IMR-90 (cell line): ENCODE data around the gene SYAP1. TPM values are rescaled to one million over a fixed set of nuclear protein-coding genes. Genes with fewer than 3 reads are reported as not detected.

Experiments
- ATAC-seq: fragments of 200-7000 bp; cut with Tn5 transposase; 2 replicates; pipeline ENCODE4 v1.9.1; 2020; ENCODE audit warnings: low read depth, mild to moderate bottlenecking, moderate library complexity
- BruUV-seq: library from RNA; stranded (reverse); fragments of 400-500 nt; replicated peaks from 2 replicates; lab custom pipeline; 2021; lab: Mats Ljungman, UMichigan
- CTCF ChIA-PET: fragments of 300-600 bp; formaldehyde crosslinking; extraction: SDS; loops from one replicate; lab custom pipeline; 2021; ENCODE audit warnings: antibody characterized with exemption; lab: Yijun Ruan, JAX
- POLR2A ChIA-PET: fragments of 300-600 bp; sonication (Branson Sonifier 250); formaldehyde crosslinking; loops from one replicate; lab custom pipeline; 2022; ENCODE audit warnings: antibody characterized with exemption; ENCODE audit not compliant: unreplicated experiment; lab: Charles Lee
- DNase-seq: peaks from one replicate; pipeline ENCODE4 v3.0.0; 2013
- H2AFZ ChIP-seq: replicated peaks from 2 replicates; pipeline ENCODE3; 2013; ENCODE audit warnings: low read length, mild to moderate bottlenecking; ENCODE audit not compliant: poor library complexity
- H2AK5ac ChIP-seq: 2 replicates; pipeline ENCODE4 v1.6.1; 2013; ENCODE audit warnings: low read depth, low read length, inconsistent platforms
- H2AK9ac ChIP-seq: replicated peaks from 2 replicates; pipeline ENCODE3; 2013; ENCODE audit warnings: mild to moderate bottlenecking, low read depth, low read length, moderate library complexity; ENCODE audit not compliant: poor library complexity
- H2BK120ac ChIP-seq: 2 replicates; pipeline ENCODE4 v1.6.1; 2013; ENCODE audit warnings: low read depth, low read length, inconsistent platforms
- H2BK15ac ChIP-seq: 3 replicates; pipeline ENCODE4 v1.6.1; 2013; ENCODE audit warnings: low read depth, low read length, inconsistent platforms
- H2BK20ac ChIP-seq: 2 replicates; pipeline ENCODE4 v1.6.1; 2013; ENCODE audit warnings: low read depth, mild to moderate bottlenecking, inconsistent platforms, low read length, moderate library complexity
- H2BK5ac ChIP-seq: 2 replicates; pipeline ENCODE4 v1.6.1; 2013; ENCODE audit warnings: mild to moderate bottlenecking, low read depth, low read length, inconsistent platforms; ENCODE audit not compliant: poor library complexity, severe bottlenecking
- H3K14ac ChIP-seq: replicated peaks from 2 replicates; pipeline ENCODE4 v1.6.1; 2013; ENCODE audit warnings: low read depth, low read length, inconsistent platforms
- H3K18ac ChIP-seq: 2 replicates; pipeline ENCODE4 v1.6.1; 2013; ENCODE audit warnings: low read depth, low read length, control low read depth
- H3K23ac ChIP-seq: 2 replicates; pipeline ENCODE4 v1.6.1; 2013; ENCODE audit warnings: low read depth, low read length, inconsistent platforms
- H3K27ac ChIP-seq: 2 replicates; pipeline ENCODE4 v1.5.1; 2013; ENCODE audit warnings: mild to moderate bottlenecking, control low read depth, low read length; ENCODE audit not compliant: insufficient read depth
- H3K27me3 ChIP-seq: 2 replicates; pipeline ENCODE4 v1.6.1; 2013; ENCODE audit warnings: low read length; ENCODE audit not compliant: control insufficient read depth, insufficient read depth
- H3K36me3 ChIP-seq: 2 replicates; pipeline ENCODE4 v1.6.1; 2013; ENCODE audit warnings: low read length, mixed read lengths; ENCODE audit not compliant: control insufficient read depth, insufficient read depth
- H3K4ac ChIP-seq: 2 replicates; pipeline ENCODE4 v1.6.1; 2013; ENCODE audit warnings: low read depth, low read length, inconsistent platforms
- H3K4me1 ChIP-seq: 2 replicates; pipeline ENCODE4 v1.6.1; 2013; ENCODE audit warnings: low read length, mixed read lengths; ENCODE audit not compliant: control insufficient read depth, insufficient read depth
- H3K4me2 ChIP-seq: 2 replicates; pipeline ENCODE4 v1.6.1; 2013; ENCODE audit warnings: low read depth, mild to moderate bottlenecking, control low read depth, low read length, moderate library complexity
- H3K4me3 ChIP-seq: 2 replicates; pipeline ENCODE4 v1.5.1; 2013; ENCODE audit warnings: low read depth, mild to moderate bottlenecking, control low read depth, low read length, moderate library complexity; ENCODE audit not compliant: insufficient read depth
- H3K56ac ChIP-seq: 2 replicates; pipeline ENCODE4 v1.6.1; 2013; ENCODE audit warnings: low read length, inconsistent platforms; ENCODE audit not compliant: insufficient read depth; ENCODE audit errors: extremely low read depth
- H3K79me1 ChIP-seq, 2 experiments: 2 replicates each; pipeline ENCODE4 v1.6.1; 2013; ENCODE audit warnings: low read length in 2 of 2, inconsistent platforms in 1 of 2, low read depth in 1 of 2
- H3K9ac ChIP-seq: 2 replicates; pipeline ENCODE4 v1.6.1; 2013; ENCODE audit warnings: low read depth, low read length, control low read depth
- H3K9me1 ChIP-seq: 2 replicates; pipeline ENCODE4 v1.6.1; 2013; ENCODE audit warnings: low read length, inconsistent platforms; ENCODE audit not compliant: insufficient read depth
- H3K9me3 ChIP-seq: 2 replicates; pipeline ENCODE4 v1.6.1; 2013; ENCODE audit warnings: low read length; ENCODE audit not compliant: control insufficient read depth, insufficient read depth
- H4K20me1 ChIP-seq: 2 replicates; pipeline ENCODE4 v1.6.1; 2013; ENCODE audit warnings: low read length, inconsistent platforms; ENCODE audit not compliant: insufficient read depth
- H4K5ac ChIP-seq: 2 replicates; pipeline ENCODE4 v1.6.1; 2013; ENCODE audit warnings: mild to moderate bottlenecking, low read depth, low read length, control low read depth
- H4K8ac ChIP-seq, 2 experiments: 2 replicates each; pipeline ENCODE4 v1.6.1; 2013; ENCODE audit warnings: low read depth in 2 of 2, low read length in 2 of 2, control low read depth in 1 of 2, inconsistent platforms in 1 of 2
- H4K91ac ChIP-seq: 2 replicates; pipeline ENCODE4 v1.6.1; 2013; ENCODE audit warnings: low read depth, low read length, inconsistent platforms; ENCODE audit not compliant: insufficient read depth
- CEBPB ChIP-seq: IDR thresholded peaks from 2 replicates; pipeline ENCODE4 v1.6.1; 2012; ENCODE audit warnings: low read depth, low read length, improper control_type of control experiment
- CHD1 ChIP-seq: IDR thresholded peaks from 2 replicates; pipeline ENCODE4 v1.6.1; 2012; ENCODE audit warnings: low read depth, low read length, improper control_type of control experiment
- FOS ChIP-seq: fragments of 150-350 bp; IDR thresholded peaks from 2 replicates; pipeline ENCODE4 v1.6.1; 2016; ENCODE audit warnings: low read depth, low read length
- MAZ ChIP-seq: IDR thresholded peaks from 2 replicates; pipeline ENCODE4 v1.6.1; 2012; ENCODE audit warnings: low read depth, mild to moderate bottlenecking, low read length, improper control_type of control experiment, moderate library complexity, borderline replicate concordance
- POLR2A ChIP-seq: IDR thresholded peaks from 2 replicates; pipeline ENCODE4 v1.6.1; 2012; ENCODE audit warnings: mild to moderate bottlenecking, low read depth, low read length
- RAD21 ChIP-seq: IDR thresholded peaks from 2 replicates; pipeline ENCODE4 v1.6.1; 2012; ENCODE audit warnings: low read length, improper control_type of control experiment
- RFX5 ChIP-seq: IDR thresholded peaks from 2 replicates; pipeline ENCODE4 v1.8.0; 2012; ENCODE audit warnings: low read depth, mild to moderate bottlenecking, low read length, moderate library complexity
- WGBS, 2 experiments: methylation state at CpG; one replicate each; pipeline versions ENCODE4 v1.1.5 to v1.1.7; 2013; ENCODE audit warnings: missing lambda C conversion rate in 2 of 2; ENCODE audit not compliant: insufficient read length in 1 of 2; ENCODE audit errors: extremely low coverage in 2 of 2; 5-methylcytosine and 5-hydroxymethylcytosine counted together
- dilution Hi-C: fragments of 300-500 bp; cut with HindIII; formaldehyde crosslinking; loops from one replicate; pipeline ENCODE4 v1.14.3; 2018; ENCODE audit warnings: low sequenced_read_pairs; ENCODE audit not compliant: unreplicated experiment
- in situ Hi-C: fragments of 300-500 bp; cut with MboI; formaldehyde crosslinking; loops from 3 replicates; pipeline ENCODE4 v1.14.3; 2019; ENCODE audit warnings: low sequenced_read_pairs, inconsistent platforms, mixed read lengths
- intact Hi-C: fragments of 100-400 bp; cut with micrococcal nuclease; formaldehyde crosslinking; loops from 2 replicates; pipeline ENCODE4 v1.10.0; 2022
- polyA plus RNA-seq, 3 experiments: library from polyadenylated mRNA; depleted of rRNA; stranded (reverse); fragments of >200 nt; gene quantifications; 2 replicates each; pipeline ENCODE4 v1.2.3, GENCODE V29; 2012; ENCODE audit warnings: low replicate concordance in 1 of 3
- total RNA-seq: library from RNA; depleted of rRNA; stranded (reverse); fragments of >200 nt; gene quantifications from 2 replicates; pipeline ENCODE4 v1.2.3, GENCODE V29; 2012
- TF ChIP-seq, protein P1 (sequence below): fragments of 150-350 bp; IDR thresholded peaks from 2 replicates; pipeline ENCODE4 v1.6.1; 2016; ENCODE audit warnings: low read depth, mild to moderate bottlenecking, low read length, moderate library complexity, borderline replicate concordance
- TF ChIP-seq, protein P2 (sequence below): fragments of 150-350 bp; IDR thresholded peaks from 2 replicates; pipeline ENCODE4 v1.6.1; 2017; ENCODE audit warnings: mild to moderate bottlenecking, antibody characterized with exemption, low read length, low read depth
- TF ChIP-seq, protein P3 (sequence below): conservative IDR thresholded peaks from 2 replicates; pipeline ENCODE4 v1.5.1; 2012; ENCODE audit warnings: mild to moderate bottlenecking, low read depth, low read length, improper control_type of control experiment

The SYAP1 gene
- total and polyA plus RNA-seq, 2 of the 4 experiments (the other 2 are of a cell fraction), result 17.7 to 35.0 TPM

DNA sequence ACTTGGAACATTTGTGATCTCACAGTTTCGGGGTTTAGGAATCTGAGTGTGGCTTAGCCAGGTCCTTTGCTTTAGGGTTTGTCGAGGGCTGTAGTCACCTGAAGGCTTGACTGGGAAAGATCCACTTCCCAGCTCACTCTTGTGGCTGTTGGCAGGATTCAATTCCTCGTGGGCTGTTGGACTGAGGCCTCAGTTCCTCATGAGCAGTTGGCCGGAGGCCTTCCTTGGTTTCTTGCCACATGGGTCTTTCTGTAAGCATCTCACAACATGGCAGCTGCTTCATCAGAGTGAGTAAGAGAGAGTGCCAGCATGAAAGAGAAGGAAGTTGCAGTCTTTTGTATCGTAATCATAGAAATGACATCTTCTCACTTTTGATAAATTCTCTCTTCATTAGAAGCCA, 77.9 kb downstream of the SYAP1 start:
- Histone ChIP-seq H3K4me2 (no peak overlapping the region), H4K91ac (no peak overlapping the region), H2BK120ac (no peak overlapping the region), H3K23ac (no peak overlapping the region), H2BK5ac (no peak overlapping the region), H3K36me3 (peaks cover 7% of the 10 kb centered on the region), H2AK9ac (no peak overlapping the region), H4K5ac (no peak overlapping the region), H3K9me3 (no peaks in the 10 kb centered on the region), H3K79me1 (peaks cover 2 to 5% of the 10 kb centered on the region in 2 experiments; a peak in 3 of 4 replicates), H3K56ac (no peak overlapping the region), H2BK15ac (no peak overlapping the region), H2AK5ac (no peak overlapping the region), H3K27ac (no peak overlapping the region), H2BK20ac (no peak overlapping the region), H3K18ac (no peak overlapping the region), H3K4ac (no peak overlapping the region), H4K8ac (no peak overlapping the region), H2AFZ (no peak overlapping the region), H3K14ac (no peak overlapping the region), H4K20me1 (no peaks in the 10 kb centered on the region), H3K9me1 (no peaks in the 10 kb centered on the region), H3K4me3 (no peak overlapping the region), H3K9ac (no peak overlapping the region), H3K4me1 (no peaks in the 10 kb centered on the region), H3K27me3 (no peaks in the 10 kb centered on the region)
- ATAC-seq (peak; percentile 40; the same call in 1 of the 2 replicates), DNase-seq (peak; percentile 57)
- in situ Hi-C loops (no loop called here), intact Hi-C loops (no loop called here), dilution Hi-C loops (no loop called here)
- ChIA-PET CTCF (interaction anchor here (0.8 kb wide), 1 partner anchor 10 kb away, joined by 3 read pairs; no protein-coding TSS in a partner anchor), POLR2A (no interaction called here)
- TF ChIP-seq RAD21 (no peak), MAZ (no peak), POLR2A (no peak), CHD1 (no peak), CEBPB (no peak), FOS (no peak), RFX5 (no peak)
- TF ChIP-seq, protein P1, sequence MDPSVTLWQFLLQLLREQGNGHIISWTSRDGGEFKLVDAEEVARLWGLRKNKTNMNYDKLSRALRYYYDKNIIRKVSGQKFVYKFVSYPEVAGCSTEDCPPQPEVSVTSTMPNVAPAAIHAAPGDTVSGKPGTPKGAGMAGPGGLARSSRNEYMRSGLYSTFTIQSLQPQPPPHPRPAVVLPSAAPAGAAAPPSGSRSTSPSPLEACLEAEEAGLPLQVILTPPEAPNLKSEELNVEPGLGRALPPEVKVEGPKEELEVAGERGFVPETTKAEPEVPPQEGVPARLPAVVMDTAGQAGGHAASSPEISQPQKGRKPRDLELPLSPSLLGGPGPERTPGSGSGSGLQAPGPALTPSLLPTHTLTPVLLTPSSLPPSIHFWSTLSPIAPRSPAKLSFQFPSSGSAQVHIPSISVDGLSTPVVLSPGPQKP, result no peak
- TF ChIP-seq, protein P2, sequence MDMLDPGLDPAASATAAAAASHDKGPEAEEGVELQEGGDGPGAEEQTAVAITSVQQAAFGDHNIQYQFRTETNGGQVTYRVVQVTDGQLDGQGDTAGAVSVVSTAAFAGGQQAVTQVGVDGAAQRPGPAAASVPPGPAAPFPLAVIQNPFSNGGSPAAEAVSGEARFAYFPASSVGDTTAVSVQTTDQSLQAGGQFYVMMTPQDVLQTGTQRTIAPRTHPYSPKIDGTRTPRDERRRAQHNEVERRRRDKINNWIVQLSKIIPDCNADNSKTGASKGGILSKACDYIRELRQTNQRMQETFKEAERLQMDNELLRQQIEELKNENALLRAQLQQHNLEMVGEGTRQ, result no peak
- TF ChIP-seq, protein P3, sequence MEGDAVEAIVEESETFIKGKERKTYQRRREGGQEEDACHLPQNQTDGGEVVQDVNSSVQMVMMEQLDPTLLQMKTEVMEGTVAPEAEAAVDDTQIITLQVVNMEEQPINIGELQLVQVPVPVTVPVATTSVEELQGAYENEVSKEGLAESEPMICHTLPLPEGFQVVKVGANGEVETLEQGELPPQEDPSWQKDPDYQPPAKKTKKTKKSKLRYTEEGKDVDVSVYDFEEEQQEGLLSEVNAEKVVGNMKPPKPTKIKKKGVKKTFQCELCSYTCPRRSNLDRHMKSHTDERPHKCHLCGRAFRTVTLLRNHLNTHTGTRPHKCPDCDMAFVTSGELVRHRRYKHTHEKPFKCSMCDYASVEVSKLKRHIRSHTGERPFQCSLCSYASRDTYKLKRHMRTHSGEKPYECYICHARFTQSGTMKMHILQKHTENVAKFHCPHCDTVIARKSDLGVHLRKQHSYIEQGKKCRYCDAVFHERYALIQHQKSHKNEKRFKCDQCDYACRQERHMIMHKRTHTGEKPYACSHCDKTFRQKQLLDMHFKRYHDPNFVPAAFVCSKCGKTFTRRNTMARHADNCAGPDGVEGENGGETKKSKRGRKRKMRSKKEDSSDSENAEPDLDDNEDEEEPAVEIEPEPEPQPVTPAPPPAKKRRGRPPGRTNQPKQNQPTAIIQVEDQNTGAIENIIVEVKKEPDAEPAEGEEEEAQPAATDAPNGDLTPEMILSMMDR, result no peak
- no CpG with 5 or more reads among the region's 5 CpGs for WGBS, 2 experiments
- no TSS peak for BruUV-seq
